Measurements from ENCODE around the gene NAALAD2.
"Not testable (repeated sequence)": the region's sequence is repeated elsewhere in the genome, so short reads cannot be mapped to it uniquely, and the experiment has no call there.

- TF ChIP-seq CTCF (IDR thresholded peaks at IDR 0.05); ZFX (IDR thresholded peaks at IDR 0.05; ENCODE audit: borderline replicate concordance): not testable (repeated sequence)
These were observed 48.8 kb upstream of the NAALAD2 start, which contains the start of gene UBTFL1 for GRCh38 chr11:90085650-90086049.
